Measurements from ENCODE around the gene PDCL2.
"Not testable (repeated sequence)": the region's sequence is repeated elsewhere in the genome, so short reads cannot be mapped to it uniquely, and the experiment has no call there.

PDCL2 gene

GRCh38 chr4:55592014-55592413, at the start of gene PDCL2:
Gene PDCL2, minus strand, starts transcription at chr4:55592245. Its CDS starts 136 bp downstream, at chr4:55592109.
- no peak for DNase-seq

- DNase-seq = no peak
Observed at GRCh38 chr4:55637272-55637820, 45.3 kb upstream of the PDCL2 start.

- DNase-seq = no peak
Observed at GRCh38 chr4:55636656-55636999, 44.6 kb upstream of the PDCL2 start.

GRCh38 chr4:55635741-55636655, 44.0 kb upstream of the PDCL2 start, which contains the start of gene NMU:
Gene NMU, minus strand, starts transcription at chr4:55636298. Its CDS starts 106 bp downstream, at chr4:55636192.
- peak; percentile 21 for DNase-seq

GRCh38 chr4:55635282-55635681, 43.2 kb upstream of the PDCL2 start:
- DNase-seq = no peak

- DNase-seq = no peak
Observed at GRCh38 chr4:55634417-55635128, 42.5 kb upstream of the PDCL2 start.

- no peak for DNase-seq
Observed at GRCh38 chr4:55633903-55634302, 41.9 kb upstream of the PDCL2 start.

GRCh38 chr4:55625835-55626234, 33.8 kb upstream of the PDCL2 start:
- no peak for DNase-seq

- DNase-seq = not testable (repeated sequence)
Observed at GRCh38 chr4:55624063-55624462, 32.0 kb upstream of the PDCL2 start.

GRCh38 chr4:55618546-55619143, 26.6 kb upstream of the PDCL2 start:
- DNase-seq = no peak

- DNase-seq = no peak
Observed at GRCh38 chr4:55617587-55618197, 25.6 kb upstream of the PDCL2 start.

- no peak for DNase-seq
Observed at GRCh38 chr4:55615008-55615407, 23.0 kb upstream of the PDCL2 start.

- DNase-seq = no peak
Observed at GRCh38 chr4:55613621-55614020, 21.6 kb upstream of the PDCL2 start.

- no peak for DNase-seq
Observed at GRCh38 chr4:55612341-55612740, 20.3 kb upstream of the PDCL2 start.

- DNase-seq = no peak
Observed at GRCh38 chr4:55611358-55612059, 19.5 kb upstream of the PDCL2 start.

GRCh38 chr4:55610381-55610780, 18.3 kb upstream of the PDCL2 start:
- no peak for DNase-seq

- no peak for DNase-seq
Observed at GRCh38 chr4:55609393-55609866, 17.4 kb upstream of the PDCL2 start.

GRCh38 chr4:55608591-55608990, 16.5 kb upstream of the PDCL2 start:
- DNase-seq = no peak

GRCh38 chr4:55604996-55605395, 13.0 kb upstream of the PDCL2 start:
- no peak for DNase-seq

- DNase-seq = no peak
Observed at GRCh38 chr4:55600640-55601039, 8.6 kb upstream of the PDCL2 start.

GRCh38 chr4:55598641-55599040, 6.6 kb upstream of the PDCL2 start:
- DNase-seq = no peak

GRCh38 chr4:55588160-55588559, 3.9 kb downstream of the PDCL2 start:
- no peak for DNase-seq
